GM21423 (cell line): ENCODE results near the gene LPGAT1.

Source experiments
- ATAC-seq: cut with Tn5 transposase; IDR thresholded peaks from one replicate; pipeline ENCODE4 v1.9.1; 2021; ENCODE audit warnings: mild to moderate bottlenecking, moderate library complexity; ENCODE audit not compliant: unreplicated experiment

The LPGAT1 gene

DNA sequence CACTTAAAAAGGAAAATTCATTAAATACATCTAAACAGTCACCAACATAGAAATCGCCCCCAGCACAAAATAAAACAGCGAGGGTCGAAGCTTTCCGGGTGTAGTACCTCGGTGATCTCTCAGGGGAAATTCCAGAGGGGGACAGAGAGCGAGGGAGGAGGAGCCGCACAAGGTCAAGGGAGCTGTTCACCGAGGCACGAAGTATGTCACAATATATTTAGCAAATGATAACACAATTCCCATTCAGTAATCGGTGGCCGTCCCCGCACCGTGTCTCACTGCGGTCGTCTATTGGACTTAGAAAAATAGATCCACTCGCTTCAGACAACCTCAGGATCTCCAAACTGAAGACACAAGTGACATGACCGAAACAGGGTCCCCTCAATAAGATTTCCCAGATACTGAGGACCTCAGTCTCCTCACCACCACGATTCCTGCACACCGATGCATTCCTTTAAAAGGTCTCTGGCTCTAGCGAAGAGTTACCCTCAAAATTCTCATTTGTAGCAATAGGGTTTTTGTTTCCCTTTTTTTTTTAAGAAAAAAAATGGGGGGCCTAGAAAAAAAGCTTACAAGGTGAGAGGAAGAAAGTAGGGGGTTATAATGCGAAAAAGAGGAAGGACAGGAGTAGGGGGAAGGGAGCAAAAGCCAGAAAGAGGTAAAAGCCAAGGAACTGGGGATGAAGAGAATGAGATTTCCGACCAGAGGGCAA, 1.1 kb downstream of the LPGAT1 start:
- ATAC-seq: no peak

DNA sequence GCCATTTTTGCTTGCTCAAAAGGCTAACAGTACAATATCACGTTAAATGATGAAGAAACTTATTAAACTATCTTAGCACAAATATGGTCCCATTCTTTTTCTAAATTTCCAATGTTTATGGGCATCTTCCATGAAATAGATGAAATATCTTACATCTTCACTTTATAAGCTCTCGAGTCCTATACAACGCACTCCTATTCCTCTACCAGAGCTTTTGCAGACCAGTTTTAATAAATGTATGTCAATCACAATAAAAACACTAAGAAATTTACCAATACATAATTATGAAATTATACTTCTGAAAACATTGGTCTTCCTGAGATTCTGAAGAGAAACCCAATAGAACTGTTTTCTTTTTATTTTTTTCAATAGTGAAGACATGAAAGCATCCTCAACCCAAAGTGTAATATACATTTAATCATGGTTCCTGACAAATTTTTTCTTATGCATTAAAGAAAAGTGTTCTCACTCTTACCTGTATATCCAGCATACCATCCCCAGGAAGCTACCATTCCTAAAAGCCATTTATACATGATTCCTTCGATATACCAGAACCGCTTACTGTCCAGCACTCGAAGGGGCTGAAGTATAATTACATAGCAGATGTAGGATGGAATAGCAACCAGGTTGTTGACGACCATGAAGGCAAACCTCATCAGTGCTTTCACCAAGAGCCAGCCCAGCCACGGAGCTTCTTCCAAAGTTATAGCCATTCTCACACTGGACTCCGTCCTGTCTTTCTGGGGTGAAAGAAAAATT, 1.8 kb downstream of the LPGAT1 start:
- ATAC-seq: no peak

DNA sequence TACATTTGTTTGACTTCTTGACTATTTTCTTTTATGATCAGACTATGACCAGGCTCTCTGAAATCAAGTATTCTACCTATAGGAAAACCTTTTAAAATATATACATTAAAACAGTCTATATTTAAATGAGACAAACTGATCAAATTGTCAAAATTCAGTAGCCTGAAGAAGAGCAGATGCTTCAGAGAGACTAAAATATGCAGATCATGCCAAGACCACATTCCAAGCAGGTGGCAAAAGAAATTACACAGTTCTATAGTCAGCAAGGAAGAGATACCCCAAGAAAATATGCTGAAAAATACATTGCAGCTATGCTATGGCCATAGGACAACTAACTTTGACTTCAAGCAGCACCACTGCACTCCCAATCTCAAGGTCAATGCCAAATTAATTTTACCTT, 3.5 kb downstream of the LPGAT1 start:
- ATAC-seq: no peak

GRCh38 chr1:211825980-211826379, 4.6 kb downstream of the LPGAT1 start:
- no peak for ATAC-seq

- ATAC-seq: no peak
These were observed 7.7 kb downstream of the LPGAT1 start for GRCh38 chr1:211822677-211823407.

DNA sequence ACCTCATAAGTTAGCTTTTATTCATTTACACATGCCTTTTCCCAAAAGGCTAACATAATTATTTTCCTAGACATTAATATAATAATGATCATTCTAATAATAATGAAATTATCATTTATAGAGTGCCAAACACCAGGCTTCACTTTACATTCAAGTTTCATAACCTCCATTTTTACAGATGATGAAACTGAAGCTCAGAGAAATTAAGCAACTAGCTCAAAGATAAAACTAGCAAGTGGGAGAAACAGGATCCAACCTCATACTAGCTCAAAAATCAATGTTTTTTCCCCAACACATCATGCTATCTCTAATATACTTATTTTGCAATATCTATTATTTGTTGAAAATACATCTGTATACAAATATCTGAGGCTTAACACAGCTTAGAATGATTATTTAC, 14.0 kb downstream of the LPGAT1 start:
- ATAC-seq: no peak

- ATAC-seq: no peak
These were observed 16.2 kb downstream of the LPGAT1 start for GRCh38 chr1:211814313-211814712.

DNA sequence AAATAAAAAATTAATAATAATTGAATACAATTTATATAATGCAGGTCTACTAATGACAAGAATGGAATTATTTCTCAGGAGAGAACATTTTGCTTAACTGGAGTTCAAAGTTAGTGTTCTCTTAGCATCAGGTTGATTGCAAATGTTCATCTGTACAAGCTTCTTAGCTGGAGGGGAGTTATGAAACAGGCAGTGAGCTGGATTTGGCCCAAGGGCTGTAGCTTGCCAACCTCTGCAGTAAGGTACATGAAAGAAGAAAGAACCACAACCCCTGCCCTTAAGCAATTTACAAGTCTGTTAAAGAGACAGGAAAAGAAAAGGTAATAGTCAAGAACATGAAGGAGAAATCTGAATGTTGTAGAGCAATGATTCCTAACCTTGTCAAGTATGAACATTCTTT, 17.0 kb downstream of the LPGAT1 start:
- ATAC-seq: no peak

GRCh38 chr1:211812584-211812983, 18.0 kb downstream of the LPGAT1 start:
- ATAC-seq: no peak

DNA sequence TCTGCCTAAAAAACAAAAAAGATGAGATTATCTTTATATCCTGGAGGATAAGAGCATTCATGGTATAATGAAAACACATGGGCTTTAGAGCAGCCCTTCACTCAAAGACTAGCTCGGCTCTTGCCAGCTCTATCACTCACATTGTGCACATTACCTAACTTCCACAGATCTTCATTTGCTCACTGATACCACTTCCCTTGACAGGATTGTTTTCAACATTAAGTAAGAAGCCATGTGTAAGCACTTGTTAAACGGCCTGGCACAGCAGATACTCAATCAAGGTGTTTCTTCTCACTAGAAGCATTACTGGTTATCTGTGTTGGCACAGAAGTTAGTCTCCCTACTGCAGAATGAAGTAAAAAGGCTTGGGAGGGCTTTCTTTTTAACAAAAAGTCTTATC, 18.7 kb downstream of the LPGAT1 start:
- no peak for ATAC-seq

DNA sequence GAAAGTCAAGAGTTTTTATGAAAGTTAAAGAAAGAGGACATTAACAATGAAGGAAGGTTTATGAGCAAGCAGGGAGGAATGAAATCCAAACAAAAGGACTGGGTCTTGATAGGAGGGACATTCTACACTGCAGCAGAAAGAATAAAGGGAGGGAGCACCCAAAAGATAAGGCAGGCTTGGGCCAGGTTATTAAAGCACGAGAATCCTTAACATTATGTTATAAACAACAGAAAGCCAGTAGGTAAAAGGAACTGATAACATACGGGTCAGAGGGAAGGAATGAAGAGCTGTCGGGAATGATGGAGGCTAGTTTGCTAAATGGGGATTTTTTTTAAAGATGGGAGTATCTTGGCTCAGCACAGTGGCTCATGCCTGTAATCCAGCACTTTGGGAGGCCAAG, 19.4 kb downstream of the LPGAT1 start:
- no peak for ATAC-seq

DNA sequence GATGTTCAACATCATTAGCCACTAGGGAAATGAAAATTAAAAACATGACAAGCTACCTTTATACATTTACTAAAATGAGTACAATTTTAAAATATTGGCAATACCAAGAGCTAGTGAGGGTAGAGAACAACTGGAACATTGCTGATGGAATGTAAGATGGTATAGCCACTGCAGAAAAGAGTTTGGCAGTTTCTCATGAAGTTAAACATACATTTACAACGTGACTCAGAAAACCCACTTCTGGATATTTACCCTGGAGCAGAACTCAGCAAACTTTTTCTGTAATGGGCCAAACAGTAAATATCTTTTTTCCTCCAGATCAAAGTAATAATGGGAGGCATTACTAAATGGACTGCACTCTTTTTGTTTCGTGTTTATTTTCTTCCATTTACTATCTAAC, 22.1 kb downstream of the LPGAT1 start:
- ATAC-seq: no peak

- no peak for ATAC-seq
These were observed 25.6 kb downstream of the LPGAT1 start for GRCh38 chr1:211804915-211805314.

DNA sequence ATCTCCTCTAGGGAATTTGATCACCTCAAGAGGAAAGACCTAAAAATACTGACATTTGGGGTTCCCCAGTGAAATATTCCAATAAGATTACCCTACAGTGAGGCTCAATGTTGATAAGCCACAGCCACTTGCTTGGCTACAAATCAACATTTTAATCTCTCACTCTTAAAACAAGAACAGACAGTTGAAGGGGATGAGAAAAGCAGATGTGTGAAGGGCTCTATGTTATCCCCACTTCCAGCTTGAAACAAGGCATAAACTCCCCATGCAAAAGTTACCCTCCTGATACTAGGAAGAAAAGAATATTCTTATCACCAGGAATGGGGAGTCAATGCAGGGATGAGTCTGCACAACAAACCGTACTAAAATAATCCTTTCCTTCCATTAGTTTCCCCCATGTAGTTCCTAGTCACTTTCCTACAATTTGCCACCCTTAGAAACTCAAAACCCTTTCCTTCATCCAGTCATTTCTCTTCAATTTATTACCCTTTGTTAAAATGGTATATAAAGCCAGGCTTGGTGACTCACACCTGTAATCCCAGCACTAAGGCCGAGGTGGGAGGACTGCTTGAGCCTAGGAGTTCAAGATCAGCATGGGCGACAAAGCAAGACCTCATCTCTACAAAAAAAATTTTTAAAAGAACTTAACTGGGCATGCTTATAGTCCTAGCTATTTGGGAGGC, 29.5 kb downstream of the LPGAT1 start:
- ATAC-seq: no peak

DNA sequence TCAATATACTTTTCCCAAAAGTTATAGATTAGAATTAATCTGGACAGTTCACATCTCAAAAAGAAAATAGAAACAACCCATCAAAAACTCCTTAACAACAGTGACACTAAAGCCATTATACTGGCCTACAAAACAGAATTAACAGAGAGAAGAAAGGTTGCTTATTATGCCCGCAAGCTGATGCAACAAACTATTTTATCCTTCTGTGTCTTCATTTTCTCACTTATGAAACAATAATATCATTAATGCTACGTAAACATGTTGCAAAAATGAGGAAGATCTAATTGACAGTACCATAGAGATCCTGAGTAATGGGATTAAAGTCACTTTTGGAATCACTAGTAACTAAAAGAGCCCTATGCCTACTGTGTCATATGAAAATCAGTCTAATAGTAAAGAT, 32.6 kb downstream of the LPGAT1 start:
- ATAC-seq: no peak

GRCh38 chr1:211791979-211792378, 38.6 kb downstream of the LPGAT1 start:
- ATAC-seq: no peak

GRCh38 chr1:211789641-211790464, 40.7 kb downstream of the LPGAT1 start:
- ATAC-seq: no peak

- no peak for ATAC-seq
These were observed 41.9 kb downstream of the LPGAT1 start for GRCh38 chr1:211788626-211789025.

DNA sequence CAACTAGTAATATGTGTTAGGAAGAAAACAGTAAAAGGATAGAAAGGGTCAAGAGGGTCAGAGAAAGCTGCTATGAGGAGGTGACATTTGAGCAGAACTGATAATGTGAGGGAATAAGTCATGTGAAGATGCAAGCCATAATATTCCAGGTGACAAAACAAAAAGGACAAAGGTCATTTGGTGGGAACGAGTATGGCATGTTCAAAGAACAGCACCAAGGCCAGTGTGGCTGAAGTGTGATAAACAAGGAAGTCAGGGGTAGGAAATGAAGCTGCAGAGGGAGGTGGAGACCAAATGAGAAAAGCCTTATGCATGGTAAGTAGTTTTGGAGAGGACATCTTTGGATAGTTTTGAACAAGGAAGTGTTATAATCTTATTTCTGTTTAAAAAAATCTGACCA, 46.7 kb downstream of the LPGAT1 start:
- no peak for ATAC-seq

- ATAC-seq: no peak
These were observed 47.3 kb downstream of the LPGAT1 start for GRCh38 chr1:211783266-211783665.
